Left renal pelvis (tissue), 4 donors: Measurements from ENCODE around the gene RASAL3. TPM values are rescaled to one million over a fixed set of nuclear protein-coding genes. Genes with fewer than 3 reads are reported as not detected.
"Not testable (repeated sequence)": the region's sequence is repeated elsewhere in the genome, so short reads cannot be mapped to it uniquely, and the experiment has no call there.

Source experiments
- DNase-seq, 4 donors: peaks; one replicate each; pipeline ENCODE4 v3.0.0-alpha.2; 2013; ENCODE audit warnings: low read depth in 4 of 4, low spot score in 3 of 4
- polyA plus RNA-seq, 4 donors: library from polyadenylated mRNA; unstranded; fragments of 120-200 nt; gene quantifications; one replicate each; pipeline ENCODE4 v1.2.1, GENCODE V29; 2013; ENCODE audit not compliant: insufficient read length in 4 of 4

The RASAL3 gene
- polyA plus RNA-seq, 4 donors: 0.64 to 2.0 (median 1.2) TPM

GRCh38 chr19:15475169-15475568 is 10.8 kb upstream of the RASAL3 start:
- no peak for DNase-seq

GRCh38 chr19:15473821-15474220 is 9.5 kb upstream of the RASAL3 start:
- not testable (repeated sequence) for DNase-seq

GRCh38 chr19:15471639-15472101 is 7.3 kb upstream of the RASAL3 start:
- DNase-seq: no peak

DNA sequence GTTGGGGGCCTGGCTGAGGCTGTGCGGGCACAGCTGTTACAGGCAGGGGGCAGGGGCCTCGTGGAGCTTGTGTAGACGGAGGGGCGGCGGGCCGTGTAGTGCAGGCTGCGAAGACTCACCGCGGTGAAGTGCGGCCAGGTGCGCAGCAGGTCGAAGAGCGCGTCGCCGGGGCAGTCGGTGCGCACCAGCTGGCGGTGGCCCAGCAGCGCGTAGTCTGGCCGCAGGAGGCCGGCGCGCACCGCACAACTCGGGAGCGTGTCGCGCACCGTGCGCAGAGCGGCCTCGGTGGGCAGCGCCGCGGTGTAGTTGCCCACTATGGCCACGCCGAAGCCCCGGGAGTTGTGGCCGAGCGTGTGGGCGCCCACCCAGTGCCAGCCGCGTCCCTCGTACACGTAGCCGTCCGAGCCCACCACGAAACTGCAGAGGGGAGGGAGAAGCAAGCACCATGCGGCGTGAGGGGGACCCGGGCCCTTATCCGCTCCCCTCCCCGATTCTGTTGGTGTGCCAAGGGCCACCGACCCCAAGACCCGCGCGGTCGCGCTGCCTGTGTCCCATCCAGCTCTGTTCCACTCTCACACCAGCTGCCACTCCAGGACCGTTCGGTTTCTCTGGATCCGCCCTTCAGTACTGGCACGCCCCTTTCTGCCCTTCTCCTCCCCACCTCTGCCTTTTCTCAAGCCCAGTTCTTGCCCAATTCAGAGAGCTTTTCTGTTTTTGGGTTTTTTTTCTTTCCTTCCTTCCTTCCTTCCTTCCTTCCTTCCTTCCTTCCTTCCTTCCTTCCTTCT is 5.4 kb upstream of the RASAL3 start:
- DNase-seq: no peak

DNA sequence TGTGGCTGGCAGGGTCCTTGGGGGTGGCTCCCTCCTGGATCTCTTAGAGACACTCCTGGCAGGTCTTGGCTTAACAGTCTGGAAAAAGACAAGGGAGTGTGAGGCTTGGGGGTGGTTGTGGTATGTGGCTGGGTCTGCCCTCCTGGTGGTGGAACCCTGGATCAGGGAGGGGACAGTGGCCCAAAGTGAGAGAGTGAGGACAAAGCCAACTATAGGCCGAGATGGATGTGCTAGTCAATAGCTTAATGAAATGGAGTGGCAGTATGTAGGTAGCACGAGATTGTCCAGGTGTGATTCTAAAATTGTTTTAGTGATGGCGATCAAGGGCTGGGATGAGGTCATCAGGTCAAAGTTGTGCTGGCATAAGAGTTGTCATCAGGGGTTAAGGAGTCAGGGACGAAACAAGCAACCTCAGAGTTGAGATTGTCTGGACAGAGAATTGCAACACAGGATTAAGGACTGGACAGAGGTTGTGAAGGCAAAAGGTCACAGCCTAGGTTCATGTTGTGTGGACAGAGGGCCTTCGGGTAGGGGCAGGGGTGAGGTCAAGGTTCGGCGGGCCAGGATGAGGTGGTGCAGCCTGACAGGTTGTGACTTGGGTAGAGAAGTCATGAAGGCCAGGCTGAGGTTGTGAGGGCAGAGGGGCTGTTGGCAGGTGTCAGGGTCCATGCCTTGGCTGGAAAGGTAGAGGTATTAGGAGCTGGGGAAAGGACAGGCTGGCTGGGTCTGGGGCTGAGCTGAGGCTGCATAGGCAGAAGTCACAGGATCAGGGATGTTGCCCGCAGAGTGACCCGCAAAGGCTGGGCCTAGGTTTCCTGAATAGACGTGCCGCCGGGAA is 4.5 kb upstream of the RASAL3 start:
- no peak for DNase-seq

GRCh38 chr19:15467734-15468214 is 3.4 kb upstream of the RASAL3 start:
- no peak for DNase-seq

DNA sequence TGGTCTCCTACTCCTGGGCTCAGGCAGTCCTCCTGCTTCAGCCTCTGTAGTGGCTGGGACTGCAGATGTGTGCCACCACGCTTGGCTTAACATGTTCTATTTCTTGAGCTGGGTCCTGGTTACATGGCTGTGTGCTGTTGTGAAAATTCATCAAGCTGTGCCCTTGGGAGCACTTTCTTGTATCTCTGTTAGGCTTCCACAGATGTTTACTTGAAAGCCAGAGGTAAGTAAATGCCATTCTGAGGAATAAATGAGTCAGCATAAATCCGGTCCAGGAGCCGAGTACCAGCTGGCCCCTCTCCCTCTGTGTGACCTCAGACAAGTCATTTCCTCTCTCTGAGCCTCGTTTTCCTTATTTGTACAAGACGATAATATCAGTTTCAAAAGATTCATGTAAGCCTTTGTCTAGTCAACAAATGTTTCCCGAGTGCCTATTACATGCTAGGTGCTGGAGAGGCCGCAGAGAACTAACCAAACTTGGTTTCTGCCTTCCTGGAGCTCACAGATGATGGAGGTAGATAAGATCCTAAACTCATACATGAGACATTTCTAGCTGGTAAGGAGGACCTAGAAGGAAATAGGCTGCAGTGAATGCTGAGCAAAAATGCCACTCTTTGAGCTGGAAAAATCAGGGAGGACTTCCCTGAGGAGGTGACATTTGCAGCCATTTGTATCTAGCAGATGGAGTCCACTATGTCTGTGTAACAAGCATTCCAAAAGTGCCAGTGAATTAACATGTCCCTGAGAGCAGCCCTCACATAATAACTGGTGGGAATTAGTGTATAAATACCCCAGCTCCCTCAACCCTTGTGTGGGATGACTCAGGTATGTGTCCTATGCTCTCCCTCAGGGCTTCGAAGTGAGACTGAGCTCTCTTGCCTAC is 2.7 kb upstream of the RASAL3 start:
- DNase-seq: no peak

GRCh38 chr19:15463861-15464371 is 428 bp downstream of the RASAL3 start:
- no peak for DNase-seq

GRCh38 chr19:15461694-15462093 is 2.6 kb downstream of the RASAL3 start:
- no peak for DNase-seq

- no peak for DNase-seq
Observed at GRCh38 chr19:15457701-15458484, 6.5 kb downstream of the RASAL3 start.

DNA sequence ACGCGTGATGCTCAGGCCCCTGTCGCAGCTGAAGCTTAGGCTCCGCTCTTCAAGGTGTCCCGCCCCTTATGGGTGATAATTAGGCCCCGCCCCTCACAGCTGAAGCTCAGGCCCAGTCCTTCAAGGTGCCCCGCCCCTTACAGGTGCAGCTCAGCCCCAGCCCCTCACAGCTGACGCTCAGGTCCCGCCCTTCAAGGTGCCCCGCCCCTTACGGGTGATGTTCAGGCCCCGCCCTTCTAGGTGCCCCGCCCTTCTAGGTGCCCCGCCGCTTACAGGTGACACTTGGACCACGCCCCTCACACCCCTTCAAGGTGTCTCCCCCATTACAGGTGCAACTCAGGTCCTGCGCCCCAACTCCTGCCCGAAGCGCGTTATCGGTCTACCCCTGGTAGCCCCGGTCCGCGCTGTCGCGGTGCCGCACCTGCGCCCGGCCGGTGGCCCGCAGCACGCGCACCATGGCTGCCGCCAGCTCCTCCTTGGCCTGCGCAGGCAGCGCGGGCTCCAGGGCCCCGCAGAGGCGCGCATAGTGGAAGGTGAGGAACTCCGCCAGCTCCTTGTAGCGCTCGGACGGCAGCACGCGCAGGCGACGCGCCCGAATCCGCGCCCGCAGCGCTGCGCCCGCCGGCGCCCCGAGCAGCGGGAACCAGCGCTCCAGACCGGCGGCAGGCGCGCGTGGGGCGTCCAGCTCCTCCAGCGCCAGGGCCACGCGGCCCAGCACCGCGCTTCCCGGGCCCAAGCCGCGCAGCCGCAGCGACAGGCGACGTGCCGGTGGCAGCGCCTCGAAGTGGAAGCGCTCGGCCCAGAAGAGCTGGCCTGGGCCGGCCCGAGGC is 7.3 kb downstream of the RASAL3 start:
- DNase-seq: no peak

DNA sequence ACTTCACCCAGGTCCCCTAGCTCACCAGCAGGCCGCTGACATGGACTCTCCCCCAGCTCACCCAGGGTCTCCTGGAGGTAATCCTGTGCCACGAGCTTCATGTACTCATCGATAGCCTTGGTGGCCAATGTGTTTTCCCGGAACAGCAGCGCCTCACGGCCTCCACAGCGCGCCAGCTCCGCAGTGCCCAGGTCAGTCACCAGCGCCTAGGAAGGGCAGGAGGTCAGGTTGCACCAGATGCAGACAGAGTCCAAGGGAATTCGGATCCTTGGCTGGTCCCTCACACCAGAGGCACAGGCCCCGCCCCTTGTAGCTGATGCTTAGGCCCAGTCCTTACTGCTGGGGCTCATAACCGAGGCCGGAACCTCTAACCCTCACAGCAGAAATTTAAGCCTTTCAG is 7.9 kb downstream of the RASAL3 start:
- no peak for DNase-seq

- no peak for DNase-seq
Observed at GRCh38 chr19:15455996-15456395, 8.3 kb downstream of the RASAL3 start.

DNA sequence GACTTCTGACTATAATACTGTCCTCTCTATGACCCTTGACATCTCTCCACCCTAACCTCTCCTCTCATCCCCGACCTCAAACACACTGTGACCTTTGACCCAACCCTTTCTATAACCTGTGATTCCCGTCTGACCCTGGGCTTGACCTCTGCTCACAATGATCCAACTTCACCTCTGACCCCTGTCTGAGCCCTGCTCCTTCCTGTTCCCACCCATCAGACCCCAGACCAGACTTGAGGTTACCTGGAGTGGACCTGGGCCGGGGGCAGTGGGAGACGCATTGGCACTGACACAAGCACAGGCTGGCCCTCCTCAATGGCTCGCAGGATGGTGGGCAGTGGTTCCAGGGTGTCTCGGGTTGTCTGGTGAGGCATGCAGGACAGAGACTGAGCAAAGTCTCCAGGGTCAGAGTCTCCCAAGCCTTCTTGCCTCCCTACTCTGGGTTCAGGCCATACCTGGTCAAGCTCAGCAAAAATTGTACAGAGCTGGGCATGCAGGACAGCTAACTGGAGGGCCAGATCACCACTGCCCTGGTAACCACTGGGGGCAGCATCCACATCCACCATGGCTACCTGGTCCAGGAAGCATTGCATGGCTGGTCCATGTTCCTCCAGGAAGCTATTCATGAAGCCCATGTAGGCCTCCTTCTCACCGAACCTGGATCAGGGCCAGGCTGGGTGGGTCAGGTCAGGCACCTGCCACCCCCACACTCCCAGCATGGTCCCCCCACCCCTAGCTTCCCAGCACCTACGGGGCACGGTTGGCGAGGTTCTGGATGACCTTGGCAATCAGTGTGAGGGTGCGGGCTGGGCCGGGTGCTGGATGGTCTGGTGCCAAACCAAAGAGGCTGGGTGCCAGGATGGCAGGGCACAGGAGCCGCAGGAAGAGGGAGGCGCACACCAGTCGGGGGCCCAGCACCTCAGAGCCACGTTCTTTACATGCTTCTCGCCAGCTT is 10.2 kb downstream of the RASAL3 start:
- no peak for DNase-seq

DNA sequence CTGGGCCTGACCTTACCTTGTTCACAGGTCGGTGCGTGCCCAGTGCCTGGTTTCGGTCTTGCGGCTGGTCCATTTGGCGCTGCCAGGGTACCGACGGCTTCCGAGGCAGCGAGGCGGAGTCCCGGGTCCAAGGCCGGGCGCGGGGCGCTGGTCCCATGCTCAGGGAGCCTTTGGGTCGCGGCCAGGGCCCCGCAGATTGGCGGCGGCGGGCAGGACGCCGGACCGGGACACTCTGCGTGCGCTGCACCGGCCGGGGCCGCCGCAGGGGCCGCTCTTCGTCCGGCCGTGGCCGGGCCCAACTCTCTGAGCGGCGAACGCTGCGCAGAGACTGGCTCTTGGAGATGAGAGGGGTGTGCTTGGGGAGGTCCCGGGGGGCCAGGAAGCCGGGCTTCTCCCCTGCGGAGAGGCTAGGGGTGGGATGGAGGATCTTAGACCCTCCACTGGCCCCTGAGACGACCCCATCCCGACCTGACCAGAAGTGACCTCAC is 11.2 kb downstream of the RASAL3 start:
- no peak for DNase-seq

DNA sequence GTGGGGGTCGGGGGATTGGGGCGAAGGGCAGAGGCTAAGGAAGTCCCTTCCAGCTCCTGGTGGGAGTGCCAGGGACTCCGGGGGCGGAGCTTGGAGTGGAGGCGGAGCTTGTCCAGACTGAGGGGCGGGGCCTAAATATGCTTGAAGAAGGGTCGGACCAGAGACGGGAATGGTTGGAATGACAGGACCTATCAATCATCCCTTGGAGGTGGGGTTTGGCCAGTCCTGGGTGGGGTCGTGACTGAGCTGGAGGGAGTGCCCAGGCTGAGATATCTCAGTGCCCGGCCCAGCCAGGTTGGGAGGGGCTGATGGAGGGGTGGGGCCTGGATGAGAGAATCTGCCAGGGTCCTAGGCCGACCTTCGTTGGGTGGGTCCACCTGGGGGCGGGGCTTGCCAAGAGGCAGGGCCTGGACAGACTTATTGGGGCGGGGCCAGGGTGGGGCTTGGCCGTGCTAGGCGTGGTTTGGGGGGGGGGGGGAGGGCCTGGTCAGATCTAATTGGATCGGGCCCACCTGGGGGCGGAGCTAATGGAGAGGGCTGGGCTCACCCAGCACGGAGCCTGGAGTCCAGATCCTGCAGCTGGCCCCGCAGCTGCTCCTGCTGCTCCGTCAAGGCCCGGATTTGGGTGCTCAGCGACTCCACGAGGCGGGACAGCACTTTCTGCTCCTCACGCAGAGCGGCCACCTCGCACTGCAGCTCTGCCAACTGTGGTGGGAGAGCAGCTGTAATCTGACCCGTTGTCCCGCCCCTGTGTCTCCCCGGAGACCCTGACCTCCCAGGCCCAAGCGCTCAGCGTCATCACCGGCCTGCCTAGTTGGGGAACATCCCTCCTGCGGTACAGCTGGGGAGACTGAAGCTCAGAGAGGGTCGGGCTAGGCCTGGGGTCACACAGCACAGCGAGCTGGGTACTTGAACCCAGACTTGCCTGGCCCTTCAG is 12.0 kb downstream of the RASAL3 start:
- peak; percentile 49 to 64 (median 52) for DNase-seq
